Measurements from ENCODE around the gene MSRB1. TPM values are rescaled to one million over a fixed set of nuclear protein-coding genes. Genes with fewer than 3 reads are reported as not detected.
"Not testable (repeated sequence)": the region's sequence is repeated elsewhere in the genome, so short reads cannot be mapped to it uniquely, and the experiment has no call there.

Gene MSRB1
- total RNA-seq, 1 experiment from 2014 or later: 72.3 TPM

DNA sequence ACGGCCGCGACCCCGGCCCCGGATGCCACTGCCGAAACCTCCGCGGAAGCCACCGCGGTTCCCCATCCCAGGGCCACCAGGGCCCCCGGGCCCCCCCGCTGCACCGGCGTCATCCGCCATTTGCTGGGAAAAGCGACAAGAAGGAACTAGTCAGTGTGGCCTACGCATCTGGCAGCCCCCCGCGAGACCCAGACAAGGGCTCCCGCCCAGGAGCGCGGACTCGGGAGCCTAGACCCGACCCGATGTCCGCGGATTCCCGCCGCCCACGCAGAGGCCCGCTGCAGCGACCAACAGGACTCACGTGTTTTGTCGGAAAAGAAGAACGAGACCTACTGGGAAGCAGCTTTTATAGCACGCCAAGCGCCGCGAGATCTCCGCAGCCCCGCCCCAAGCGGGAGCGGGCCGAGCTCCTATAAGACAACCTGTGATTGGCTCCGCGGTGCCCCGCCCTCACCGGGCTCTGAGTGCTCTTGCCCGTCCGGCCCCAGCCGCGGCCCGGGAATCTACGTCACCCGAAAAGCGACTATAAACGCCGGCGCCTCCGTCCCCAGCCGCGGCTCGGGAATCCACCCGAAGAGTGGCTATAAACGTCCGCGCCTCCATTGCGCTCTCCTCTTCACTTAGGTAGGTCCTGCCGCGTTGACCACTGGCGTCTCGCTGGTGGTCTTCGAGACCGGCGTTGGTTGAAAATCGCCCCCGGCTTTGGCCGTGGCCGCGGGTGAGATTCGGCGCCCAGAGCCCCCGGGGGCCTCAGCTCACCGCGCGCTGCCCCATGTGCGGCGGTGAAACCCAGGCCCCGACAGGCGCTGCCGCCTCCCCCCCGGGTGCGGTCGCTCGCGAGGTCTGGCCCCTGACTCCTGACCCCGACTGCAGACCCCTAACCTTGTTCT lies 21.8 kb upstream of the MSRB1 start, which contains the start of gene RPS2:
Gene RPS2, minus strand, starts transcription at position 321 of the 890 bp plus-strand sequence. Its CDS starts 201 bp downstream, at position 120.
- in situ Hi-C loops (cut with HindIII; ENCODE audit: low sequenced_read_pairs): loop anchor here (10.0 kb wide), 1 partner anchor 110 kb away; no protein-coding TSS in a partner anchor

GRCh38 chr16:1963806-1964505 lies 21.0 kb upstream of the MSRB1 start:
- DNase-seq (ENCODE audit: low spot score): peak; percentile 66
- in situ Hi-C loops (cut with HindIII; ENCODE audit: low sequenced_read_pairs): loop anchor here (10.0 kb wide), 1 partner anchor 109 kb away; no protein-coding TSS in a partner anchor

More for the DNA sequence above, 21.8 kb upstream of the MSRB1 start, which contains the start of gene RPS2:
- DNase-seq (ENCODE audit: low spot score): peak; percentile 99

GRCh38 chr16:1962161-1963153 lies 19.5 kb upstream of the MSRB1 start:
- in situ Hi-C loops (cut with HindIII; ENCODE audit: low sequenced_read_pairs): loop anchor here (10.0 kb wide), 1 partner anchor 108 kb away; no protein-coding TSS in a partner anchor
- not testable (repeated sequence) for DNase-seq (ENCODE audit: low spot score)

- DNase-seq (ENCODE audit: low spot score): no peak
- in situ Hi-C loops (cut with HindIII; ENCODE audit: low sequenced_read_pairs): loop anchor here (10.0 kb wide), 1 partner anchor 107 kb away; no protein-coding TSS in a partner anchor
Observed at GRCh38 chr16:1961651-1962067, 18.7 kb upstream of the MSRB1 start.

GRCh38 chr16:1960665-1961630 lies 17.9 kb upstream of the MSRB1 start:
- DNase-seq (ENCODE audit: low spot score): peak; percentile 56
- in situ Hi-C loops (cut with HindIII; ENCODE audit: low sequenced_read_pairs): loop anchor here (10.0 kb wide), 1 partner anchor 106 kb away; no protein-coding TSS in a partner anchor

GRCh38 chr16:1959269-1960039 lies 16.5 kb upstream of the MSRB1 start, which contains the start of gene NDUFB10:
NDUFB10 (plus strand) TSS chr16:1959538; CDS start chr16:1959625, 87 bp downstream.
- in situ Hi-C loops (cut with HindIII; ENCODE audit: low sequenced_read_pairs): loop anchor here (10.0 kb wide), 1 partner anchor 105 kb away; no protein-coding TSS in a partner anchor
- DNase-seq (ENCODE audit: low spot score): peak; percentile 79

- in situ Hi-C loops (cut with HindIII; ENCODE audit: low sequenced_read_pairs): no loop called here
- no peak for DNase-seq (ENCODE audit: low spot score)
Observed at GRCh38 chr16:1958715-1959268, 15.8 kb upstream of the MSRB1 start.

GRCh38 chr16:1958143-1958491 lies 15.1 kb upstream of the MSRB1 start:
- in situ Hi-C loops (cut with HindIII; ENCODE audit: low sequenced_read_pairs); DNase-seq (ENCODE audit: low spot score): not testable (repeated sequence)

DNA sequence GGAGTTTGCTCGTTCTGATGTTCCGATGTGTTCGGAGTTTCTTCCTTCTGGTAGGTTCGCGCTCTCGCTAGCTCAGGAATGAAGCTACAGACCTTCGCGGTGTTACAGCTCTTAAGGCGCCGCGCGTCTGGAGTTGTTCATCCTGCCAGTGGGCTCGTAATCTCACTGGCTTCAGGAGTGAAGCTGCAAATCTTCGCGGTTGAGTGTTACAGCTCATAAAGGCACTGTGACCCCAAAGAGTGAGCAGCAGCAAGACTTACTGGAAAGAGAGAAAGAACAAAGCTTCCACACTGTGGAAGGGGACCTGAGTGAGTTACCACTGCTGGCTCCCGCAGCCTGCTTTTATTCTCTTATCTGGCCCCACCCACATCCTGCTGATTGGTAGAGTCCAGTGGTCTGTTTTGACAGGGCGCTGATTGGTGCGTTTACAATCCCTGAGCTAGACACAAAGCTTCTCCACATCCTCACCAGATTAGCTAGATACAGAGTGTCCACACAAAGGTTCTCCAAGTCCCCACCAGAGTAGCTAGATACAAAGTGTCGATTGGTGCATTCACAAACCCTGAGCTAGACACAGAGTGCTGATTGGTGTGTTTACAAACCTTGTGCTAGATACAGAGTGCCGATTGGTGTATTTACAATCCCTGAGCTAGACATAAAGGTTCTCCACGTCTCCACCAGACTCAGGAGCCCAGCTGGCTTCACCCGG lies 14.6 kb upstream of the MSRB1 start:
- in situ Hi-C loops (cut with HindIII; ENCODE audit: low sequenced_read_pairs); DNase-seq (ENCODE audit: low spot score): not testable (repeated sequence)

DNA sequence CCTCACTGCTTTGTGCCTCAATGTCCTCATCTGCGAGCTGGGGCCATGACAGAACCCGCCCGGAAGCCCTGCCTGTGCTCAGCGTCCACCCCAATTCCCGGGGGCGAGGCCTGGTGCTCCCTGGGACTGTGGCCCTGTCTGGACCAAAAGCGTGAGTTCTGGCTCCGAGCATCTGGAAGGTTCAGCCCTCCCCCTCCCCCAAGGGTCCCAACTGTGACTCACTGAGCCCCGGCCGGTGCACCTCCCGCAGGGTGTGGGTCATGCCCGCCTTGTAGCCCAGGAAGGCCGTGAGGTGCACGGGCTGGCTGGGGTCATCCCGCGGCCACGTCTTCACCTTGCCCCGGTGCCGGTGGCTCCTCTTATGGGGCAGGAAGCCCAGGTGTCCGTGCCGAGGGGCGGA lies 10.7 kb upstream of the MSRB1 start:
- in situ Hi-C loops (cut with HindIII; ENCODE audit: low sequenced_read_pairs): no loop called here
- no peak for DNase-seq (ENCODE audit: low spot score)

GRCh38 chr16:1950559-1950958 lies 7.6 kb upstream of the MSRB1 start:
- in situ Hi-C loops (cut with HindIII; ENCODE audit: low sequenced_read_pairs): no loop called here
- DNase-seq (ENCODE audit: low spot score): no peak

DNA sequence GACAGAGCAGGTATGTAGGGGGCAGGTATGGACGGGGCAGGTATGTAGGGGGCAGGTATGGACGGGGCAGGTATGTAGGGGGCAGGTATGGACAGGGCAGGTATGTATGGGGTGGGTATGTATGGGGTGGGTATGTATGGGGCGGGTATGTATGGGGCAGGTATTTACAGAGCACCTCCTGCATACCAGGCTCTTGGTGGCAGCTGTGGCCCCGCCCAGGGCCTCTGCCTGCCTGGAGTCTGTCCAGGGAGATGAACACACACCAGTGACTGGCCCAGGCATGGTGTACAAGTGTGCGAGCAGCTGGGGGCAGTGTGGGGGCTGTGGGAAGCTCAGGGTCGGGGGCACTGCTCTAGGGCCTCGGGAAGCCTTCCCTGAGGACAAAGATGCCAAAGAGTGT lies 7.0 kb upstream of the MSRB1 start:
- in situ Hi-C loops (cut with HindIII; ENCODE audit: low sequenced_read_pairs): no loop called here
- no peak for DNase-seq (ENCODE audit: low spot score)

- in situ Hi-C loops (cut with HindIII; ENCODE audit: low sequenced_read_pairs): no loop called here
- no peak for DNase-seq (ENCODE audit: low spot score)
Observed at GRCh38 chr16:1949507-1949906, 6.5 kb upstream of the MSRB1 start.

DNA sequence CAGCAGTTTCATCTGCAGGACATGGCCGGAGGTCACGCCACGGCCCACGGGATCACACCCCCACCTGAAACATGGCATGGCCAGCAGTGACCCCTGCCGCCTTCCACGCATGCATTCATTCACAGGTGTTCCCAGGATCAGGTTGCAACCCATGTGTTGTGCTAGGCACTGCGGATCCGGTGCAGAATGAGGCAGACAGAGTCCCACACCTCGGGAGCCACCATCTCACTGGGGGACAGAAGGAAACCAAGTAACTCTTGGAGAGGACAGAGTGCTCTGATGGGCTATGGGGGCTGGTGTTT lies 4.3 kb upstream of the MSRB1 start:
- DNase-seq (ENCODE audit: low spot score): no peak
- in situ Hi-C loops (cut with HindIII; ENCODE audit: low sequenced_read_pairs): no loop called here

GRCh38 chr16:1946495-1947368 lies 3.7 kb upstream of the MSRB1 start:
- DNase-seq (ENCODE audit: low spot score): no peak
- in situ Hi-C loops (cut with HindIII; ENCODE audit: low sequenced_read_pairs): no loop called here

All from G401 (cell line).